OCI-LY1 (cell line): ENCODE data around the gene COL25A1.

Experiments used
- H2AFZ ChIP-seq: fragments of 200-600 bp; sonication (generic), shearing (Covaris generic); 2 replicates; pipeline ENCODE4 v1.6.0; 2014; ENCODE audit warnings: antibody characterized with exemption, mild to moderate bottlenecking, low read length
- H3F3A ChIP-seq: fragments of 200-600 bp; sonication (generic), shearing (Covaris generic); 2 replicates; pipeline ENCODE4 v1.6.0; 2014; ENCODE audit warnings: mild to moderate bottlenecking, antibody characterized with exemption, low read length, moderate library complexity; ENCODE audit not compliant: insufficient read depth
- H3K27ac ChIP-seq: fragments of 200-600 bp; sonication (generic); 2 replicates; pipeline ENCODE4 v1.5.1; 2014; ENCODE audit warnings: low read length, mixed run types, mild to moderate bottlenecking, low read depth; ENCODE audit not compliant: poor library complexity, severe bottlenecking
- H3K27me3 ChIP-seq: fragments of 200-600 bp; sonication (generic); 2 replicates; pipeline ENCODE4 v1.6.0; 2014; ENCODE audit warnings: antibody characterized with exemption, mild to moderate bottlenecking, low read length, moderate library complexity; ENCODE audit not compliant: insufficient read depth
- H3K36me3 ChIP-seq: fragments of 200-600 bp; sonication (generic); 2 replicates; pipeline ENCODE4 v1.6.1; 2014; ENCODE audit warnings: mild to moderate bottlenecking, antibody characterized with exemption, low read length, moderate library complexity, mixed read lengths; ENCODE audit not compliant: insufficient read depth
- H3K4me1 ChIP-seq: fragments of 200-600 bp; sonication (generic); 2 replicates; pipeline ENCODE4 v1.5.1; 2014; ENCODE audit warnings: mild to moderate bottlenecking, low read length, moderate library complexity; ENCODE audit not compliant: insufficient read depth, severe bottlenecking
- H3K4me2 ChIP-seq: fragments of 200-600 bp; sonication (generic), shearing (Covaris generic); 2 replicates; pipeline ENCODE4 v1.6.1; 2014; ENCODE audit warnings: low read length
- H3K4me3 ChIP-seq: fragments of 200-600 bp; sonication (generic); 2 replicates; pipeline ENCODE4 v1.5.1; 2014; ENCODE audit warnings: low read length, low read depth, mild to moderate bottlenecking, mixed read lengths; ENCODE audit not compliant: poor library complexity, severe bottlenecking
- H3K79me2 ChIP-seq: fragments of 200-600 bp; shearing (Covaris generic); 2 replicates; pipeline ENCODE4 v1.6.1; 2016; ENCODE audit warnings: mixed run types, low read length, mixed read lengths; ENCODE audit not compliant: insufficient read depth
- H3K9ac ChIP-seq: fragments of 200-600 bp; sonication (generic), shearing (Covaris generic); 2 replicates; pipeline ENCODE4 v1.6.1; 2014; ENCODE audit warnings: mild to moderate bottlenecking, low read length, mixed read lengths
- H3K9me2 ChIP-seq: fragments of 200-600 bp; sonication (generic), shearing (Covaris generic); 2 replicates; pipeline ENCODE4 v1.6.1; 2014; ENCODE audit warnings: low read depth, mild to moderate bottlenecking, low read length, mixed read lengths
- H3K9me3 ChIP-seq: fragments of 200-600 bp; shearing (Covaris generic); 2 replicates; pipeline ENCODE4 v1.6.1; 2014; ENCODE audit warnings: low read length, mixed read lengths
- H4K20me1 ChIP-seq: fragments of 200-600 bp; sonication (generic), shearing (Covaris generic); 2 replicates; pipeline ENCODE4 v1.6.0; 2016; ENCODE audit warnings: mild to moderate bottlenecking, low read length; ENCODE audit not compliant: insufficient read depth
- EZH2 ChIP-seq: fragments of 200-600 bp; sonication (generic), shearing (Covaris generic); IDR thresholded peaks from 2 replicates; pipeline ENCODE4 v1.8.0; 2017; ENCODE audit warnings: borderline replicate concordance, mixed run types, mild to moderate bottlenecking, antibody characterized with exemption, low read length, moderate library complexity, mixed read lengths
- TF ChIP-seq, protein P1 (sequence below): fragments of 200-600 bp; sonication (generic), shearing (Covaris generic); IDR thresholded peaks from 2 replicates; pipeline ENCODE4 v1.5.1; 2017; ENCODE audit warnings: mild to moderate bottlenecking, antibody characterized with exemption, low read length, moderate library complexity, mixed read lengths

COL25A1 gene

DNA sequence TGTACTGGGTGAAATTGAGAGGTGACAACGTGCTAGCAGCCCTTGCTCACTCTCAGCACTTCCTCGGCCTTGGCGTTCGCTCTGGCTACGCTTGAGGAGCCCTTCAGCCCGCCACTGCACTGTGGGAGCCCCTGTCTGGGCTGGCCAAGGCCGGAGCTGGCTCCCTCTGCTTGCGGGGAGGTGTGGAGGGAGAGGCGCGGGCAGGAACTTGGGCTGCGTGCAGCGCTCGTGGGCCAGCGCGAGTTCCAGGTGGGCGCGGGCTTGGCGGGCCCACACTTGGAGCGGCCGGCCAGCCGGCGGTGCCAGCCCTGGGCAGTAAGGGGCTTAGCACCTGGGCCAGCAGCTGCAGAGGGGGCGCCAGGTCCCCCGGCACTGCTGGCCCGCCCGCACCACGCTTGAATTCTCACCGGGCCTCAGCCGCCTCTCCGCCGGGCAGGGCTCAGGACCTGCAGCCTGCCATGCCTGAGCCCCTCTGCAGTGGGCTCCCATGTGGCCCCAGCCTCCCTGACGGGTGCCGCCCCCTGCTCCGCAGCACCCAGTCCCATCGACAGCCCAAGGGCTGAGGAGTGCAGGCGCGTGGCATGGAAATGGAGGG, 290.1 kb downstream of the COL25A1 start:
- Histone ChIP-seq H3F3A (no peaks in the 10 kb centered on the region), H3K27me3 (no peaks in the 10 kb centered on the region), H3K79me2 (no peaks in the 10 kb centered on the region), H3K4me2 (no peak overlapping the region), H4K20me1 (no peaks in the 10 kb centered on the region), H3K4me1 (no peaks in the 10 kb centered on the region), H3K27ac (no peak overlapping the region), H3K9me3 (no peaks in the 10 kb centered on the region), H3K9ac (no peak overlapping the region), H2AFZ (no peak overlapping the region), H3K36me3 (no peaks in the 10 kb centered on the region), H3K4me3 (no peak overlapping the region), H3K9me2 (no peaks in the 10 kb centered on the region)
- no peak for TF ChIP-seq EZH2
- TF ChIP-seq, protein P1, sequence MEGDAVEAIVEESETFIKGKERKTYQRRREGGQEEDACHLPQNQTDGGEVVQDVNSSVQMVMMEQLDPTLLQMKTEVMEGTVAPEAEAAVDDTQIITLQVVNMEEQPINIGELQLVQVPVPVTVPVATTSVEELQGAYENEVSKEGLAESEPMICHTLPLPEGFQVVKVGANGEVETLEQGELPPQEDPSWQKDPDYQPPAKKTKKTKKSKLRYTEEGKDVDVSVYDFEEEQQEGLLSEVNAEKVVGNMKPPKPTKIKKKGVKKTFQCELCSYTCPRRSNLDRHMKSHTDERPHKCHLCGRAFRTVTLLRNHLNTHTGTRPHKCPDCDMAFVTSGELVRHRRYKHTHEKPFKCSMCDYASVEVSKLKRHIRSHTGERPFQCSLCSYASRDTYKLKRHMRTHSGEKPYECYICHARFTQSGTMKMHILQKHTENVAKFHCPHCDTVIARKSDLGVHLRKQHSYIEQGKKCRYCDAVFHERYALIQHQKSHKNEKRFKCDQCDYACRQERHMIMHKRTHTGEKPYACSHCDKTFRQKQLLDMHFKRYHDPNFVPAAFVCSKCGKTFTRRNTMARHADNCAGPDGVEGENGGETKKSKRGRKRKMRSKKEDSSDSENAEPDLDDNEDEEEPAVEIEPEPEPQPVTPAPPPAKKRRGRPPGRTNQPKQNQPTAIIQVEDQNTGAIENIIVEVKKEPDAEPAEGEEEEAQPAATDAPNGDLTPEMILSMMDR: no peak

DNA sequence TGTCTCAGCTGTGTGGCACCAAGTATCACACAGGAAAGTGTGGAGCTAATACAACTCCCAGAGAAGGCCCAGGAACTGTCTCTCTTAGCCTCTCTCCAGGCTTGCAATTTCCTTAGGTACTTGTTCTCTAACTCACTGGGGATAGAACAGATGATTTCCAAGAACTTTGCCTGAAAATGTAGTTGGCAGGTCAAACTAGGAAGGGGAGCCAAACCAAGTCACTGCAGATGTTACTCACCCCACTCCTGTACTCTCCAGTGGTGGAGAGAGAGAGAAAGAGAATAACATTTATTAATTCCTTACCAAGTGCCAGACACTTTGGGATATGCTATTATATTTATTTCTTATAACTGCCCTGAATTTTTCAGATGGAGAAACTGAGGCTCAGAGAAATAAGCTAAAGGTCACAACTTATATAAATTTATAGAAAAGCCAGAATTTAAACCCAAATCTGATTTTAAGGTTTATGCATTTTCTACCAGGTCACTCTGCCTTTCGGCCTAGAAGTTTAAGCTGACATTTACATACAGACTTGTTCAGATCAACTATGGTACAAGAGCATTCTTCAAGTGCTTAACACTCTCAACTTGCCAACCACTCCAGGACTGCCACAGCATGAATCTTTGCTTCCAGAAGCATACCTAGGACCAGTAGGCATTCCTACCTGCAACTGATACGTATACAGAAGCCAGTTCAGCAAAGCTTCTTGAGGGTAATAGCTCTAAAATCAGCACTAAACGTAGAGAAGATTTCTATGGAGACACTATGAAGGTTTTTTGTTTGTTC, 291.0 kb downstream of the COL25A1 start:
- Histone ChIP-seq H3K79me2 (no peaks in the 10 kb centered on the region), H3K4me1 (no peaks in the 10 kb centered on the region), H3K36me3 (no peaks in the 10 kb centered on the region), H4K20me1 (no peaks in the 10 kb centered on the region), H3K9me3 (no peaks in the 10 kb centered on the region), H3K4me2 (no peak overlapping the region), H3K27me3 (no peaks in the 10 kb centered on the region), H2AFZ (no peak overlapping the region), H3K4me3 (no peak overlapping the region), H3K9ac (no peak overlapping the region), H3F3A (no peaks in the 10 kb centered on the region), H3K27ac (no peak overlapping the region), H3K9me2 (no peaks in the 10 kb centered on the region)
- no peak for TF ChIP-seq EZH2

DNA sequence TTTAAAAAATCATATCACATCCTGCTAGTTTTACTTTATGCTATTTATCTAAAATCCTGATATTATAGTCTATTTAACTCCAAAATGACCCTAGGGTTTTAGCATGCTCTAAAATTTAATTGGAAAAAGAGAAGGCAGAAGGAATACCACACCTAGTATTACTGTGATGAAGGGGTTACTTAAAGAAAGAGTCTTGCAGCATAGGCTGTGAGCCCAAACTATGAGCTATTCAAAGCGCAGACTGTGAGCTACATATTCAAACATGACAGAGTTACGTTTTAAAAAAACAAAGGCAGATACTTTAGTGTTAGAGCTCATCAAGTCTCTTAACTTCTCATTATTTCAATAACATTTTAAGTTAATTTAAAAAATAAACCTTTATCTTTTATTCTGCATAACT, 291.9 kb downstream of the COL25A1 start:
- no peaks in the 10 kb centered on the region for H3K9me2 ChIP-seq
- H3K4me3 ChIP-seq: no peak overlapping the region
- H3K36me3 ChIP-seq: no peaks in the 10 kb centered on the region
- no peaks in the 10 kb centered on the region for H3K9me3 ChIP-seq
- H3F3A ChIP-seq: no peaks in the 10 kb centered on the region
- no peaks in the 10 kb centered on the region for H4K20me1 ChIP-seq
- H3K9ac ChIP-seq: no peak overlapping the region
- H3K79me2 ChIP-seq: no peaks in the 10 kb centered on the region
- no peaks in the 10 kb centered on the region for H3K27me3 ChIP-seq
- H3K27ac ChIP-seq: no peak overlapping the region
- TF ChIP-seq EZH2: no peak
- TF ChIP-seq, protein P1: no peak
- H3K4me1 ChIP-seq: no peaks in the 10 kb centered on the region
- no peak overlapping the region for H3K4me2 ChIP-seq
- no peak overlapping the region for H2AFZ ChIP-seq
